Activated CD8-positive, alpha-beta memory T cell treated with anti-CD3 and anti-CD28 coated beads for 4 hours (primary cell): ENCODE measurements around the gene HECTD4.
"Not testable (repeated sequence)": the region's sequence is repeated elsewhere in the genome, so short reads cannot be mapped to it uniquely, and the experiment has no call there.

Experiments used
- DNase-seq, 2 donors: peaks; one replicate each; pipeline ENCODE4 v3.0.0-alpha.2; 2020; ENCODE audit warnings: low read depth in 2 of 2

Gene HECTD4

GRCh38 chr12:112353393-112353792 lies 28.8 kb downstream of the HECTD4 start:
- DNase-seq = no peak

- no peak for DNase-seq
Observed at GRCh38 chr12:112352921-112353320, 29.3 kb downstream of the HECTD4 start.

GRCh38 chr12:112350593-112351592 lies 31.3 kb downstream of the HECTD4 start:
- no peak for DNase-seq

GRCh38 chr12:112349431-112349830 lies 32.8 kb downstream of the HECTD4 start:
- DNase-seq = no peak

GRCh38 chr12:112348926-112349325 lies 33.3 kb downstream of the HECTD4 start:
- not testable (repeated sequence) for DNase-seq

GRCh38 chr12:112347581-112347982 lies 34.6 kb downstream of the HECTD4 start:
- no peak for DNase-seq

- no peak for DNase-seq
Observed at GRCh38 chr12:112346194-112346593, 36.0 kb downstream of the HECTD4 start.

- DNase-seq = no peak
Observed at GRCh38 chr12:112344220-112344619, 38.0 kb downstream of the HECTD4 start.

GRCh38 chr12:112342587-112342986 lies 39.6 kb downstream of the HECTD4 start:
- no peak for DNase-seq

- DNase-seq = no peak
Observed at GRCh38 chr12:112341046-112341825, 41.0 kb downstream of the HECTD4 start.

GRCh38 chr12:112340230-112340629 lies 42.0 kb downstream of the HECTD4 start:
- DNase-seq = no peak

GRCh38 chr12:112334999-112335398 lies 47.2 kb downstream of the HECTD4 start:
- not testable (repeated sequence) for DNase-seq

- DNase-seq = no peak
Observed at GRCh38 chr12:112333019-112333418, 49.2 kb downstream of the HECTD4 start.

GRCh38 chr12:112331886-112332285 lies 50.3 kb downstream of the HECTD4 start:
- DNase-seq = no peak

- DNase-seq = no peak
Observed at GRCh38 chr12:112330706-112331105, 51.5 kb downstream of the HECTD4 start.

- no peak for DNase-seq
Observed at GRCh38 chr12:112328456-112329124, 53.6 kb downstream of the HECTD4 start.

- DNase-seq = no peak
Observed at GRCh38 chr12:112327209-112327938, 54.9 kb downstream of the HECTD4 start.

- no peak for DNase-seq
Observed at GRCh38 chr12:112325622-112326207, 56.5 kb downstream of the HECTD4 start.

GRCh38 chr12:112325157-112325556 lies 57.1 kb downstream of the HECTD4 start:
- DNase-seq = no peak

GRCh38 chr12:112322882-112323547 lies 59.2 kb downstream of the HECTD4 start:
- no peak for DNase-seq
